ENCODE measurements around the gene GRID1.

DNA sequence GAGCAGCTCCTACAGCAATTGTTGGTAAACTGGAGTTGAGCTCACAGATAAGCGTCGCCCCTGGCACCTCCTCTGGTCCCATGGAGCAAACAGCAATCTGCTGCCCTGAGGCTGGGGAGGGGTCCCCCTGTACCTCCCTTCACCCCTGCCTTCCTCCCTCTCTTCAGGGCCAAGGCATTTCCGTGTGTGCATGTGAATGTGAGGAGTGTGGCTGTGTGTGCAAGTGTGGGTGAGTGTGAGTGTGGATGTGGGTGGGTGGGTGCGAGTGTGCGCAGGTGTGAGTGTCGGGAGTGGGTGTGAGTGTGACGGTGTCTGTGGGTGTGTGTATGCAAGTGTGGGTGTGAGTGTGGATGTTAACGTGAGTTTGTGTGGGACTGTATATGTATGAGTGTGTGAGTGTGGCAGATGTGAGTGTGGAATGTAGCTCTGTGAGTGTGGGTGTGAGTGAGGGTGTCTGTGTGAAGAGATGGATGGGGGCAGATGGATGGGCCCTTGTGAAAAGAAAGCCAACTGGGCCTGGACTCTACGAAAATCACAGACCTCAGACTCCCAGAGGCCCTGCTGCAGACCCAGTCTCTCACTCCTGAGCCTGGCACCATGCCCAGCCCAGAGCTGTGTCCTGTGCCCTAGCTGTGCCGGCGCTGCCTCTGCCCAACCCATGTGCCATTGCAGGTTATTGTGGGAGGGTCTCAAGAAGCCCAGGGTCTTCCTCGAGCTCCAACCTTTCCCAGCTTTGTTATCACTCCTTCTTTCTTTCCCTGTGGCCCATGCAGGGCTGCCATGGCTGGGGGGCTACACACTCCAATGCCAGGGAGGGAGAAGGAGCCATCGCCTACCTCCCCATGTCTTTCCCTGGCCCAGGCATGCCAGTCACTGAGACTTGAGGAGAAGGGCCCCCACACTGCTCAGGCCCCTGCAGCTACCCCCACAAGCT is 73.9 kb downstream of the GRID1 start:
- TF ChIP-seq POLR2AphosphoS5 (IDR thresholded peaks at IDR 0.05; ENCODE audit: borderline replicate concordance, low read depth, low read length) = no peak
- TF ChIP-seq EZH2 (IDR thresholded peaks at IDR 0.05) = no peak
- no peak for TF ChIP-seq FOXP2 (optimal IDR thresholded peaks at IDR 0.05; ENCODE audit: control extremely low read depth, extremely low read length, insufficient read depth)
